Upper lobe of left lung (tissue), 4 donors: ENCODE results near the gene TNNI2.

Experiments
- EP300 ChIP-seq, 4 donors: sonication (generic); formaldehyde crosslinking; IDR thresholded peaks; one replicate each; pipeline ENCODE4 v1.5.1; 2017; ENCODE audit warnings: antibody characterized with exemption in 4 of 4, control low read depth in 2 of 4
- TF ChIP-seq, protein P1 (sequence below), 6 experiments: fragments of 450-650 bp in 4 of 6; fragments of 200-600 bp in 2 of 6; sonication (generic) in 2 of 6; IDR thresholded peaks; one replicate each; pipeline ENCODE4 v1.5.1; 2016 to 2019; ENCODE audit warnings: antibody characterized with exemption in 6 of 6

DNA sequence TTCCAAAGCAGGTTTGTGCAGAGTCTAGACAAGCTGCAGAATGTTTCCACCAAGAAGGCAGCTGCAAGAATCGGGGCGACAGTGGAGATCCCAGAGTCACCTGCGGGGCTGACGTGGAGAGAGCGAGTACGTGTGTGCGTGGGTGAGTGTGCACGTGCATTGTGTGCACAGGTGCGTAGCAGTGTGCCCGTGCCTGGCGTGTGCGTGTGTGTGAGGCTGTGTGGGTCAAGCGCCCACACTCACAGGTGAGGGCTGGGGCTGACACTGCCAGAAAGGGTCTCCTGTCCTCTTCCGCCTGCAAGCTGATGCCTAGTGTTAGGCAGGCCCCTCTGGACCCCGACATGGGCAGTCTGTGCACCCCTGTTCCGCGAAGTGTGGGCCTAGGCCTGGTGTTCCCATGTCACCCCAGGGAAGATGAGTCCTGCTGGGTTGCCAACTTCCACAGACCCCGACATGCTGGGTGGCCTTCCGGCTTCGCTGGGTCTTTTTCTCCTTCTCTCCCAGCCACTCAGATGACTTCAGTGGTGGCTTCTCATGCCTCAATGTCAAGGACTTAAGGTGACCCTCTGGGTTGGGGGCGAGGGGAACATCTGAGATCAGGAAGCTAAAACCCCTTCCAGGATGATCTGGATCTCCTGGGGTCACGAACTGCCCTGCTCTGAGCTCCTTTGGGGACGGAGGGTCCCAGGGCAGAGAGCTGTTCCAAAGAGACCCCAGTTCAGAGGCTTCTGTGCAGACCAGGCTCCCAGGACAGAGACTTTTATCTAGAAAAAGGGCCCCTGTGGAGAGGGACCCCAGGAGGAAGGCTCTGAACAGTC lies 14.4 kb upstream of the TNNI2 start:
- TF ChIP-seq, protein P1, sequence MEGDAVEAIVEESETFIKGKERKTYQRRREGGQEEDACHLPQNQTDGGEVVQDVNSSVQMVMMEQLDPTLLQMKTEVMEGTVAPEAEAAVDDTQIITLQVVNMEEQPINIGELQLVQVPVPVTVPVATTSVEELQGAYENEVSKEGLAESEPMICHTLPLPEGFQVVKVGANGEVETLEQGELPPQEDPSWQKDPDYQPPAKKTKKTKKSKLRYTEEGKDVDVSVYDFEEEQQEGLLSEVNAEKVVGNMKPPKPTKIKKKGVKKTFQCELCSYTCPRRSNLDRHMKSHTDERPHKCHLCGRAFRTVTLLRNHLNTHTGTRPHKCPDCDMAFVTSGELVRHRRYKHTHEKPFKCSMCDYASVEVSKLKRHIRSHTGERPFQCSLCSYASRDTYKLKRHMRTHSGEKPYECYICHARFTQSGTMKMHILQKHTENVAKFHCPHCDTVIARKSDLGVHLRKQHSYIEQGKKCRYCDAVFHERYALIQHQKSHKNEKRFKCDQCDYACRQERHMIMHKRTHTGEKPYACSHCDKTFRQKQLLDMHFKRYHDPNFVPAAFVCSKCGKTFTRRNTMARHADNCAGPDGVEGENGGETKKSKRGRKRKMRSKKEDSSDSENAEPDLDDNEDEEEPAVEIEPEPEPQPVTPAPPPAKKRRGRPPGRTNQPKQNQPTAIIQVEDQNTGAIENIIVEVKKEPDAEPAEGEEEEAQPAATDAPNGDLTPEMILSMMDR (IDR thresholded peaks at IDR 0.05), result no peak
- TF ChIP-seq EP300 (IDR thresholded peaks at IDR 0.05), result no peak
